GM21717 (cell line): ENCODE data around the gene NOXO1.

Experiments
- ATAC-seq: cut with Tn5 transposase; IDR thresholded peaks from one replicate; pipeline ENCODE4 v1.9.1; 2021; ENCODE audit warnings: mild to moderate bottlenecking, moderate library complexity; ENCODE audit not compliant: unreplicated experiment

The NOXO1 gene, protein sequence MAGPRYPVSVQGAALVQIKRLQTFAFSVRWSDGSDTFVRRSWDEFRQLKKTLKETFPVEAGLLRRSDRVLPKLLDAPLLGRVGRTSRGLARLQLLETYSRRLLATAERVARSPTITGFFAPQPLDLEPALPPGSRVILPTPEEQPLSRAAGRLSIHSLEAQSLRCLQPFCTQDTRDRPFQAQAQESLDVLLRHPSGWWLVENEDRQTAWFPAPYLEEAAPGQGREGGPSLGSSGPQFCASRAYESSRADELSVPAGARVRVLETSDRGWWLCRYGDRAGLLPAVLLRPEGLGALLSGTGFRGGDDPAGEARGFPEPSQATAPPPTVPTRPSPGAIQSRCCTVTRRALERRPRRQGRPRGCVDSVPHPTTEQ

DNA sequence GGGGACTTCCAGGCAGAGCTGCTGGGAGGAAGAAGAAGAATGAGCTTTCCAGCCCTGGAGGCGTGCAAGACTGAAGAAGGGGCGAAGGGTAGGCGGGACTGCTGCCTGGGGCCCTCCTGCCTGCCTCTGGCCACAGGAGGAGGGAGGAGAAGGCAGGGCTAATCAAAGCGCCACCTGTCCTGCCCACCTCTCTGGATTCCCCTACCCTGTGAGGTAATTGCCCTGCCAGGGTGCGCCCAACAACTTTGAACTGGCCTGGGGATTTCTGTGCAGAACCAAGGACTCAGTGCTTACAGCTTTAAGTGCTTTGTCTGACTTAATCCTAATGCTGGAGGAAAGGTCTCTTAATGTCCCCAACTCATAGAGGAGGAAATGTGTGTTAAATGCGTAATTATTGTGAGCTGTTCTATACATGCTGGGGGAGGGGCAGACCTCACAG, at the start of gene NOXO1:
TSS of gene NOXO1 (minus strand) at position 72 of the 439 bp plus-strand sequence. CDS start 290 bp downstream, outside the sequence.
- no peak for ATAC-seq

DNA sequence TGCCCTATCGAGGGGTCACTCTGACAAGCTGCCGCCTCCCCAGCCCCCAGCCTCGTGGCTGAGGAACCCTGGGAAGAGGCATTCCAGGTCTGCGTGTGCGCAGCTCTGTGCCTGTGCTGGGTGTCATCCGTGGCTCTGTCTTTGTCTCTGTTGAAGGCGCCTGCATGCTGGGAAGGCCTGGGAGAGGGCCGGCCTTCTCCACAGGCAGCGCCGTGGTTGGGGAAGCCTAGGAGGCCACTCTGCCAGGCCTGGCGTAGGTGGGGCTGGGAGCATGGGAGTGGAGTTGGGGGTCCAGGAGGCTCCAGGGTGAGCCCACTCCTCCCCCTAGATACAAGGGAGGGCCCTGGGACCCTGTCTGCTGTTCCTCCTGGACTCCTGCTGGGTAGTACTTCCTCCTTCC, 48.8 kb upstream of the NOXO1 start:
- ATAC-seq = no peak

DNA sequence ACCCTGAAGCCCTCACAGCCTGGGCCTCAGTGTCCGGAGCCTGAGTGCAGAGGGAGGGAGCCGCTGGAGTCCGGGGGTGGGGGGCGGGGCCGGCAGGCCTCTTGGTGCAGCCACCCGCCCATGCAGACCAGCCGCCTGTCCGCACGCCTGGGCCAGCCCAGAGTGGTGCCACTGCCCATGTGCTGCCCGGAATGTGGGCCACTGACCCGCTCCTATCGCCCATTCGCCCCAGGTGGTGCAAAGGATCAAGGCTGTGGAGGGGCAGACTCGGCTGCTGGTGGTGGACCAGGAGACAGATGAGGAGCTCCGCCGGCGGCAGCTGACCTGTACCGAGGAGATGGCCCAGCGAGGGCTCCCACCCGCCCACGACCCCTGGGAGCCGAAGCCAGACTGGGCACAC, 48.1 kb upstream of the NOXO1 start:
- ATAC-seq = no peak

DNA sequence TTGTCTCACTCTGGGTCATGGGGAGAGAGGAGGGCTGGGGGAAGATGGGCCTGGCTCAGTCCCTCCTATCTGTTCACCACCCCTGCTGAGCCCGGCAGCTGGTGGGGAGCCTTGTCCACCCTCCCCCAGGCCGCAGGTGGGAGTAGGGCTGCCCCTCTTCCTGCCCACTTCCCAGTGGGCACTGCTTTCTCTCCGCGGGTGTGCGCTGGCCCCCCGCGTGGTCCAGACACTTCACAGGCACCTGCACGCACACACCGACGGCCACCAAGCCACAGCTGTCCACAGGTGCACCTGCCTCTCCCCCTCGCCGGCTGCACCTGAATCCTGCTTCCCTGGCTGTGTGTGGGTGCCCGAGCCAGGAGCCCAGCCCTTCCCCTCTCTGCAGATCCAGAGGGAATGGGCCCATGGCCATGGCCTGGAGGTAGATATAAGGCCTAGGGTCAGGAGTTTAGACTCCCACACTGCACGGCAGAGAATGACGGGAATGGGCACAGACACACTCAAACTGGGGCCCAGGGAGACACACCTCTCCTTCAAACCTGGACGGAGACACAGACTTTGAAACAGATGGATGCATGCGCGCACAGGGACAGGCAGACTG, 47.5 kb upstream of the NOXO1 start:
- ATAC-seq = no peak

DNA sequence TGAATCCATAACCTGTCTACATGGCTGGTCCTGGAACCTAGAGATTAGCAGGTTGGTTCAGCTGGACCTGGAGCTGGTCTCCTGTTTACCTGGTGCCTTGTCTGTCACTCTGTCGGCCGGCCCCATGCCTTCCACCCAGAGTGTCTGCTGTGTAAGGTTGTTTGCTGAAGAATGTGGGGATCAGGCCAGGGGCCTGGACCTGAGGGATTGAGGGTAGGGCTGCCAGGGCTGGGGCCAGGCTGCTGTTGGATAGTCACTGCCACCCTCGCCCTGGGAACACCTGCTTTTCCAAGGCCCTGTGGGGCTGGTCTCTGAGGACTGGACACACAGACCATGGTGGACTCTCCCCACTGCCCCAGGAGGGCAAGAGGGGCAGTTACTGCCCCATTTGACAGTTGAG, 46.9 kb upstream of the NOXO1 start:
- no peak for ATAC-seq

DNA sequence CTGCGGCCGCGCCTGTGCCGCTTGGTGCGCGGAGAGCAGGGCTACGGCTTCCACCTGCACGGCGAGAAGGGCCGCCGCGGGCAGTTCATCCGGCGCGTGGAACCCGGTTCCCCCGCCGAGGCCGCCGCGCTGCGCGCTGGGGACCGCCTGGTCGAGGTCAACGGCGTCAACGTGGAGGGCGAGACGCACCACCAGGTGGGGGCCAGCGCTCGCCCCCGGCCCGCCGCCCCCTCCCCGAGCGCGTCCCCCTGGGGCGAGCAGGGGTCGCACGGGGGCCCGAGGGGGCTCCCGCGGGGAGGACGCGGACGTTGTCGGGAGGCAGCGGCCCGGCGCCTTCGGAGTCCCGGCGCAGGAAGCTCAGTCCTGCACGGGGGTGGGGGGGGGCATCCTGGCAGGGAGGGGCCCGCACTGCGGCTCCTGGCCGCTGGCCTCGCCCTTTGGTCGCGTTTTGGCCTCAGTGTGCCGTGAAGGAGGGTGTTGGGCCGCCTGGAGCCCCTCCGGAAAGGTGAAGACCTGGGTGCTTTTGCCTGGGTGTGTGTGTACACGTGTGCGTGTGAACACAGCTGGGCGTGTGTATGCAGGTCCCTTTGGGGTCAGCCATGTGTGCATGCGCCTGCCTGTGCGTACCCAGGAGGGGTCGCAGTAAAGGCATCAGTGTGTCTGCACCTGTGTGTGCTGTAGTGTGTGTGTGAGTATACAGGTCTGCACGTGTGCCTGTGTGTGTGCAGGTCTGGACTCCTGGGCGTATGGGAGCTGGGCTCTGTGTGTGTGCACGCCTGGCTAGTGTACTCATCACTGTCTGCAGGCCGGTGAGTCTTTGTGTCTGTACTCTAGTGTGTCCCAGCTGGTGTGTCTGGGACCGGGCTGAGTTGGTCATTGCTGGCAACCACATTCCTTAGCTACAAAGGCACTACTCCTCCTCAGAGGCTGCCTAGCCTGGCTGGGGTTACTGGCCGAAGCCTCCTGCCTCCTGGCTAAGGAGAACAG, 46.0 kb upstream of the NOXO1 start:
- no peak for ATAC-seq

DNA sequence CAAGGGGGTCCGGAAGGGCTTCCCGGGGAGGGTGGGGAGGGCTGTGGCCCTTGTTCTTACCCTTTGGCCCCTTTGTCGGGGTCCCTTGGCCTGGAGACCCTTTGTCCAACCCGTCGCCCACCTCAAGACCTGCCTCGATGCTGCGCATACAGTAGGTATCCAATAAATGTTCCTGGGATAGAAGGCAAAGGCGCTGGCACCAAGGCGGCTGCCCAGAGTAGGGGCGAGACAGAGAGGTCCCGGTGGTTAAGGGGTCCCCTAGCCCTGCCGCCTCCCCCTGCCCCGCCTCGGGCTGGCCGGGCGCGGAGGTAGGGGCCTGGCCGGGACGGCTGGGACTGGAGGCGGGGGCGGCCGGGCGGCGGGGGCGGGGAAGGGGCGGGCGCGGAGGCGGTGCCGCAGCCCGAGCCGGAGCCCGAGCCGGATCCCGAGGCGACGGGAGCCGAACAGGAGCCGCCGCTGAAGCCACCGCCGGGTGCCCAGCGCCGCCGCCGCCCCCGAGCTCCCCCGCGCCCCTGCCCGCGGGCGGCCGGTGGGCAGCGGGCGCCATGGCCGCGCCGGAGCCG, 45.3 kb upstream of the NOXO1 start, which contains the start of gene NHERF2:
TSS of gene NHERF2 (plus strand) at position 442 of the 563 bp plus-strand sequence. CDS start at position 546, 104 bp downstream.
- ATAC-seq = no peak

DNA sequence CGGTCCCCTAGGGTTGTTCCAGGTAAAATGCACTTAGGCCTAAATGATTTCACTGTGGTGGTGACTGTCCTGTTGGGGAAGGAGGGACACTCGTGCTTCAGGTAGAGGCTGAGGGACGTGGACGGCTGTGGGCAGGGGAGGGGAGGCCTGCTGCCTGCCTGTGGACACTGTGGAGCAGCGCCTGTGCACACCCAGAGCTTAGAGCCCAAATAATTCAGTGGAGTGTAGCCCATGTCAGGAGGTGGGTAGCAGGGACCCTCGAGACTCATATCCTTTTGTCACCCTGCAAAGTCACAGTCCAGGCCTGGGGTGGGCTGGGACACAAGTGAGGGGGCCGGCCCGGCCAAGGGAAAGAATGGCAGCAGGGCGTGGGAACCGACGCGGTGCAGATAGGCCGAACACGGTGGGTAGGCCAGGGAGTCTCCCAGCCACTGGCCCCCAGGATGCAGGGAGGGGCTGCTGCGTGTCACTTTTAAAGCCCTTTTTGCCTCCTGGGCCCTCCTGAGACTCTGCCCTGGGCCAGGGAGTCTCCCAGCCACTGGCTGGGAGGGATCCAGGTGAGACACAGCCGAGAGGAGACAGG, 44.7 kb upstream of the NOXO1 start:
- ATAC-seq = no peak

DNA sequence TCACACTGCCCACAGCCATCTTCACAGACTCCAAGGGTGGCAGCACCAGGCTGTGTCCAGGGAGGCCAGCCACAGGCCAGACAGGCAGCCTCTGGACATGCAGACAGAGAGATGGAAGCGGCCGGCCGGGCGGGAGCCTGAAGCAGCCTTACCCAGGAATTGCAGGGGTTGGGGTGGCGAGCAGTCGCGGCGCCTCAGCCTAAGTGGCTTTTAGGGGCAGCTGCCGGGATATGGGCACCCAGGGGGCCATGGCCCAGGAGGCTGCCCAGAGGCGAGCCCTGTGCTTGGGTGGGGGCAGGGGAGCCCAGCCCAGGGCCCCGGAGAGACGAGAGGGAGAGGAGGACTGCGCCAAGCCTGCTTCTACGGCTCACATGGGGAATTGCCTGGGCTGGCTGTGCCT, 44.0 kb upstream of the NOXO1 start:
- ATAC-seq = no peak

DNA sequence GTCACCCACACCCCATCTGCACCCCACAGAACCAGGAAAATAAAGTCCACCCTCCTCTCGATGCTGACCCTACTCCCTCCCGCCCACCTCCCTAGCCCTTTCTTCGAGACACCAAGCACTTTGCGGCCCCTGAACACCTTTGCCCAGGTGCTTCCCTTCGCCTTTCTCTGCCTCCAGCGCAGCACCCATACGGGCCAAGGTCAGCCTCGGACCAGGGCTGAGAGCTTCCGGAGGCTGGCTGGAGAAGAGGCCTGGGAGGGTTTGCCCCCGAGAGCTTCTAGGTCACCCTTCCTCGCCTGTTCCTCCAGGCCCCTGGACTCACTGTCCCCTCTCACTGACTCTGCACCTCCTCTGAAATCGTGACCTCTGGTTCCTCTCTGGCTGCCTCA, 42.8 kb upstream of the NOXO1 start:
- no peak for ATAC-seq

DNA sequence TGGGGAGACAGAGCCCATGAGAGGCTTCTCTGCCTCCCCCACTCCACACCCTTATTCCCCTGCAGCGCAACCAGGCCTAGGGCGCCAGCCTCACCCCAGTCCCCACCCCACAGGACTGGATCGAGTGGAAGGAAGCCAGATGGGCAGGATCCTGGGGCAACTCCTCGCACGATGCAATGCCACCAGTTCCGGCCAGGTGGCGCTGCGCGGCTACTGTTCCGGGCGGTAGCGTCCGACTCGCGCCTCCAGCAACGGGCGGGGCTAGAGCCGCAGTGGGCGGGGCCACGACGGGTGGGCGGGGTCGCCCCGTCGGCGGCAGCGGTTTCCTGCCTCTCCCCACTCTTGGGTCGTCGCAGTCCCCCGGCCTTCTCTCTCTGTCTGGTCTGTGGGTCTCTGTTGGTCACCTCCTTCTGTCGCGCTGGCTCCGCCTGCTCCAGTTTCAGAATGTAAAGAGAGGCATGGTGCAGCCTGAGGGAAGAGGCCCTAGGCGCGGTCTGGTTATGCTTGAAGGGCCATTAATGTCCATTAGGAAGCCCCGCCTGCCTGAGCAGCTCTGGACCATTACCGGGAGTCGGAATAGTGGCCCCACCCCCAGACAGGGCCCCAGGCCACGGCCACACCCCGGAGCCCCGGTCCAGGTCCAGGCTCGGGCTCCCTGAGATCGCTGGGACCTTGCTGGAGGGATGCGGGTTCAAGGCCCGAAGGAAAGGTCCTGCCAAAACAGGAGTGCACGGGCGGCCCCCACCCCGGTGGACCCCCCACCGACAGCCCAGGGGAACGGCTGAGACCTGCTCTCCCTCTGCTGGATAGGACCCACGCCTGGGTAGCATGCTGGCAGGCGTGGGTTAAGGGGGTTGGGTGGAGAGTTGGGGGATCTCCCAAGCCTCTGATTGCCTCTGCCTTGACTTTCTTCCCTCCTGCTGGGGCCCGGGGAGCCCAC, 42.1 kb upstream of the NOXO1 start:
- peak; percentile 74 for ATAC-seq

DNA sequence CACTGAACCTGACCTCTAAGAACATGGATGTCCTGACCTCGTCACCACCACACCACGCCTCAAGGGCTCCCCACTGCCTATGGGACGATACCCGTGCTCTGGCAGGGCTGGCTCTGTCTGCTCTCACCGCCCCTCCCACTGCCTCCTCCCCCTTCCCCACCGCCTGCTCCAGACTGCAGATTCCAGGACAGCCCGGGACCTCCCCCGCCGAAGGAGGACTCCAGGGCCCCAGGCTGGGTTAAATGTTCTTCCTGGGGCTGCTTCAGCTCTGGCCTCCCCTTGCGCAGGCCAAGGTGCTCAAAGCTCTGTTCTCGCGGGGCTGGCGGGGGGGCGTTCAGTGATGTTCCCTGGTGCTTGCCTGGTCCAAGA, 41.4 kb upstream of the NOXO1 start:
- ATAC-seq = peak; percentile 19

DNA sequence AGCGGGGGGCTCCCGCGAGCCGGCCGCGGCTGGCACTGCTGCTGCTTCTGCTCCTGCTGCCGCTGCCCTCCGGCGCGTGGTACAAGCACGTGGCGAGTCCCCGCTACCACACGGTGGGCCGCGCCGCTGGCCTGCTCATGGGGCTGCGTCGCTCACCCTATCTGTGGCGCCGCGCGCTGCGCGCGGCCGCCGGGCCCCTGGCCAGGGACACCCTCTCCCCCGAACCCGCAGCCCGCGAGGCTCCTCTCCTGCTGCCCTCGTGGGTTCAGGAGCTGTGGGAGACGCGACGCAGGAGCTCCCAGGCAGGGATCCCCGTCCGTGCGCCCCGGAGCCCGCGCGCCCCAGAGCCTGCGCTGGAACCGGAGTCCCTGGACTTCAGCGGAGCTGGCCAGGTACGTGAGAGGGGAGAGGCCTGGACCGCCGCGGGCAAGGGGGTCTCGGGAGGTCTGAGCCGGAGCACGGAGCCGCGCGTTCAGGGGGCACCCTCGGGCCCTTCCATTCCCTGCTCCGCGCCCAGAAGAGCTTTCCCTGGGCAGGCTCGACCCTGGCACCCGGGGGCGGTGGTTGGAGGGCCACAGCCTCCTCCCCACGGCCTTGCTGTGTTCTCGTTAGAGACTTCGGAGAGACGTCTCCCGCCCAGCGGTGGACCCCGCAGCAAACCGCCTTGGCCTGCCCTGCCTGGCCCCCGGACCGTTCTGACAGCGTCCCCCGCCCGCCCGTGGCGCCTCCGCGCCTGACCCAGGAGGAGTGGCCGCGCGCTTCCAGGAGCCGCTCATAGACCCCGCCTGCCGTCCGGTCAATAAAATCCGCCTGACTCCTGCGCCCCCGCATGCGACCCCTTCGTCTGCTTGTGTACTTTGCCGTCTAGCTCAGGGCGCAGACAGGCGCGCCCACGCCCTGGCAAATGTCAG, 38.9 kb upstream of the NOXO1 start:
- ATAC-seq = no peak

DNA sequence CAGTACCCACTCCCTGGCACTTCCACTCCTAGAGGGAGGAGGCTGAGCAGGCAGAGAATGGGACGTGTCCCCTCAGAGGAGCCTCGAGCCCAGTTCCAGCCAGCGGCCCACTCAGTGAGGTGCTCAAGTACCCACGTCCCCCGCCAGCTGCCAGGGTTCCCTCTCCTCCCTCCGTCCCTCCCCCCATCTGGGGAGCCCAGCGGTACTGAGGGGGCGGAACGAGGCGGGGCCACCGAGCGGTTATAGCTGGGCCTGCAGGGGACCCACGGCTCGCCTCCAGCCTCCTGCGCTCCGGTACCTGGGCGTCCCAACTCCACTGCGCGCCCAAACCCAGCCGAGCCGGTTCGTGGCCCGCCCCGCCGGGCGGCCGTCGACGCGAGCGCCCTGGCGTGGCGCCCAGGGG, 38.2 kb upstream of the NOXO1 start, which contains the start of gene NPW:
TSS of gene NPW (plus strand) at position 268 of the 403 bp plus-strand sequence.
- no peak for ATAC-seq

DNA sequence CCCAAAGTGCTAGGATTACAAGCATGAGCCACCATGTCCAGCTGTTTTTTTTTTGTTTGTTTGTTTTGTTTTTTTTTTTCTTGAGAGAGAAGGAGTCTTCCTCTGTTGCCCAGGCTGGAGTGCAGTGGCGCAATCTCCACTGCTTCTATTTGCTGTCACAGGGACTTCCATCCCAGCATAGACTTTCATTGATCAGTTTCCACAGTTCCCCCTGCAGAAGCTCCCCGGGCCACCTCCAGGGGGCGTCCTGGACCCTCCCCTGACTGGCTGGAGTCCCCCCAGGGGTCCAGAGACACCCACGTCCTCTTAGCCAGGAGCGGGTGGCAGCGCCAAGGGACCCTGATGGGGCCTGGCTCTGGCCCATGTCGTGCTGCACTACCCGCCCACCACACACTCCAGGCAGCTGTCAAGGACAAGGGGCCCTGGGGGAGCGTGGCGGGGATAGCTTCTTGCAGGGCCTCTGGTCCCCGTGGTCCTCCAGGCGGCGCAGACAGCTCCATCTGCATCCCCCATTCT, 35.2 kb upstream of the NOXO1 start:
- ATAC-seq = no peak

DNA sequence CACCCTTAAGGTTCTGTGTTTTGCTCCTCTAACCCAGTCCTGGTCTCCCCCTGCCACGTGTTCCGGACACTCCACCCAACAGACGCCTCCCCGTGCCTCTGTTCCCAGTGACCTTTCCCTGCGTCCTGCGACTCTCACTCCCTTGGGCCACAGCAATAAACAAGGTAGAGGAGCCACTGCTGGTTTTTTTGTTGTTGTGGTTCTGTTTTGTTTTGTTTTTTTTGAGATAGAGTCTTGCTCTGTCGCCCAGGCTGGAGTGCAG, 34.6 kb upstream of the NOXO1 start:
- no peak for ATAC-seq

DNA sequence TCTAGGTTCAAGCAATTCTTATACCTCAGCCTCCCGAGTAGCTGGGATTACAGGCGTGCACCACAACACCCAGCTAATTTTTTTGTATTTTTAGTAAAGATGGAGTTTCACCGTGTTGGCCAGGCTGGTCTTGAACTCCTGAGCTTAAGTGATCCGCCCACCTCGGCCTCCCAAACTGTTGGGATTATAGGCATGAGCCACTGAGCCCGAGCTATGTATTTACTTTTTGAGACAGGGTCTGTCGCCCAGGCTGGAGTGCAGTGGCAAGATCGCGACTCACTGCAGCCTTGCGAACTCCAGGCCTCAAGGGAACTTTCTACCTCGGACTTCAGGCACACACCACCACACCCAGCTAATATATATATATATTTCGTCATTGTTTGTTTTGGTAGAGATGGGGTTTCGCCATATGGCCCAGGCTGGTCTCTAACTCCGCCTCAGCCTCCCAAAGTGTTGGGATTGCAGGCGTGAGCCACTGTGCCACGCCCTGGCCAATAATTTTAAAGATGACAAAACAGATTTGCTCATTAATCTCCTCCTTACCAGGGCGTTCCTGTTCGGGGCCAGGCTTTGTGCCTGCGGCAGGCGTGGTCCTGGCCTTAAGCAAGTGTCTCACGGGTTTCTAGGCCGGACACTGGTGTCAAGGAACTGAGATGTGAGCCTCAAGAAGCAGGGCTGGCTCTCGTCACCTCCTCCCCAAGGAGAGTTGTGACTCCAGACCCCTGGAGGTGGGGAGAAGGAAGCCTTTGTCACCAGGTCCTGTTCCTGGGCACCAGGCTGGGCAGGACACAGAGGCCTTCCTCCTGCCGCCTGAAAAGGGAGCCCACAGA, 34.1 kb upstream of the NOXO1 start:
- no peak for ATAC-seq

DNA sequence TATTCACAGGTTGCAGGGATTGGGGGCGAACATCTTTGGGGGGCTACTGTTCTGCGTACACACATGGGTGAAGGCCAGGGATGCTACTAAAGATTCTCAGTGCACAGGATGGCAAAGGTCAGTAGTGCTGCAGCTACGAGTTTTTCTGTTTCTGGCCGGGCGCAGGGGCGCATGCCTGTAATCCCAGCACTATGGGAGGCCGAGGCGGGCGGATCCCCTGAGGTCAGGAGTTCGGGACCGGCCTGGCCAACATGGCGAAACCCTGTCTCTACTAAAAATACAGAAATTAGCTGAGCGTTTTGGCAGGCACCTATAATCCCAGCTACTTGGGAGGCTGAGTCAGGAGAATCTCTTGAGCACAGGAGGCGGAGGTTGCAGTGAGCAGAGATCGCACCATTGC, 32.3 kb upstream of the NOXO1 start:
- ATAC-seq = no peak
